Fibroblast of lung (primary cell): ENCODE results near the gene CCNJL. TPM values are rescaled to one million over a fixed set of nuclear protein-coding genes. Genes with fewer than 3 reads are reported as not detected.

ENCODE experiments used
- DNase-seq, 2 donors: peaks; one replicate each; pipeline versions ENCODE4 v3.0.0 to v3.0.0-alpha.2; 2010; ENCODE audit warnings: low read depth in 2 of 2
- H2AFZ ChIP-seq: 2 replicates; pipeline ENCODE4 v1.5.1; 2012; ENCODE audit warnings: low read length, control low read depth, inconsistent platforms
- H3K27ac ChIP-seq: 2 replicates; pipeline ENCODE4 v1.5.1; 2011; ENCODE audit warnings: low read length, control low read depth; ENCODE audit not compliant: insufficient read depth
- H3K27me3 ChIP-seq: 2 replicates; pipeline ENCODE4 v1.5.1; 2011; ENCODE audit warnings: mild to moderate bottlenecking, low read length; ENCODE audit not compliant: control insufficient read depth, insufficient read depth
- H3K36me3 ChIP-seq: 2 replicates; pipeline ENCODE4 v1.5.1; 2011; ENCODE audit warnings: low read length; ENCODE audit not compliant: control insufficient read depth, insufficient read depth
- H3K4me1 ChIP-seq: 2 replicates; pipeline ENCODE4 v1.5.1; 2011; ENCODE audit warnings: low read length; ENCODE audit not compliant: control insufficient read depth, insufficient read depth; ENCODE audit errors: extremely low read depth
- H3K4me2 ChIP-seq: 2 replicates; pipeline ENCODE4 v1.5.1; 2011; ENCODE audit warnings: low read length, control low read depth; ENCODE audit not compliant: insufficient read depth; ENCODE audit errors: extremely low read depth
- H3K4me3 ChIP-seq, 4 experiments: fragments of 200-600 bp in 1 of 4; sonication (generic) in 1 of 4; replicated peaks in 1 of 4; 2 replicates each; pipeline ENCODE4 v1.5.1; 2011 to 2016; ENCODE audit warnings: low read length in 4 of 4, low read depth in 3 of 4, mild to moderate bottlenecking in 3 of 4, control low read depth in 2 of 4, inconsistent platforms in 1 of 4, mixed read lengths in 1 of 4; ENCODE audit not compliant: insufficient read depth in 1 of 4; ENCODE audit errors: control extremely low read depth in 1 of 4
- H3K79me2 ChIP-seq: 2 replicates; pipeline ENCODE4 v1.5.1; 2012; ENCODE audit warnings: mild to moderate bottlenecking, low read length, inconsistent platforms; ENCODE audit not compliant: control insufficient read depth, insufficient read depth
- H3K9ac ChIP-seq: 2 replicates; pipeline ENCODE4 v1.5.1; 2011; ENCODE audit warnings: mild to moderate bottlenecking, low read length, control low read depth; ENCODE audit not compliant: insufficient read depth
- H3K9me3 ChIP-seq: 2 replicates; pipeline ENCODE4 v1.5.1; 2012; ENCODE audit warnings: low read depth, low read length; ENCODE audit not compliant: control insufficient read depth, insufficient read depth
- H4K20me1 ChIP-seq: 2 replicates; pipeline ENCODE4 v1.5.1; 2011; ENCODE audit warnings: low read length; ENCODE audit not compliant: control insufficient read depth, insufficient read depth; ENCODE audit errors: extremely low read depth
- CTCF ChIP-seq, 2 donors: IDR thresholded peaks in 1 of 2; conservative IDR thresholded peaks in 1 of 2; 1 replicate in 1 of 2; 2 replicates in 1 of 2; pipeline ENCODE4 v1.5.1; 2011 to 2012; ENCODE audit warnings: low read length in 2 of 2, control low read depth in 1 of 2, inconsistent platforms in 1 of 2, low read depth in 1 of 2, mild to moderate bottlenecking in 1 of 2
- EZH2 ChIP-seq: IDR thresholded peaks from 2 replicates; pipeline ENCODE4 v1.5.1; 2012; ENCODE audit warnings: low read length, control low read depth, mild to moderate bottlenecking; ENCODE audit errors: missing control alignments
- polyA plus RNA-seq, 2 donors: library from polyadenylated mRNA; depleted of rRNA in 1 of 2; stranded (reverse) in 1 of 2; unstranded in 1 of 2; fragments of >200 nt; gene quantifications; 2 replicates each; pipeline ENCODE4 v1.2.1, GENCODE V29; 2011 to 2012; ENCODE audit warnings: missing spikeins in 1 of 2
- total RNA-seq: library from RNA; depleted of rRNA; stranded (reverse); fragments of >200 nt; gene quantifications from 2 replicates; pipeline ENCODE4 v1.2.1, GENCODE V29; 2014

Gene CCNJL
- total and polyA plus RNA-seq, 2 donors (not counting 1 experiment from before 2014, with no cell fraction given): 0.73 TPM; not detected in 1

GRCh38 chr5:160272264-160272663, 40.1 kb downstream of the CCNJL start:
- Histone ChIP-seq H4K20me1 (no peaks in the 10 kb centered on the region), H2AFZ (no peak overlapping the region), H3K4me1 (peaks cover 6% of the 10 kb centered on the region), H3K4me3 (no peak overlapping the region), H3K27ac (no peak overlapping the region), H3K36me3 (no peaks in the 10 kb centered on the region), H3K4me2 (no peak overlapping the region), H3K9me3 (no peaks in the 10 kb centered on the region), H3K9ac (no peak overlapping the region), H3K79me2 (no peaks in the 10 kb centered on the region), H3K27me3 (no peaks in the 10 kb centered on the region)
- TF ChIP-seq EZH2: no peak
- no peak for TF ChIP-seq CTCF (conservative IDR thresholded peaks at IDR 0.05 in 1 of 2, IDR thresholded peaks at IDR 0.05 in 1 of 2; ENCODE audit: low read depth in 1 of 2, low read length in 2 of 2)
- DNase-seq: no peak

- DNase-seq: no peak
- Histone ChIP-seq H3K4me1 (peaks cover 6% of the 10 kb centered on the region), H3K27ac (no peak overlapping the region), H3K4me2 (no peak overlapping the region), H3K4me3 (no peak overlapping the region), H3K9me3 (no peaks in the 10 kb centered on the region), H3K36me3 (no peaks in the 10 kb centered on the region), H3K27me3 (no peaks in the 10 kb centered on the region), H3K79me2 (no peaks in the 10 kb centered on the region), H2AFZ (no peak overlapping the region), H4K20me1 (no peaks in the 10 kb centered on the region), H3K9ac (no peak overlapping the region)
- TF ChIP-seq EZH2: no peak
- TF ChIP-seq CTCF (conservative IDR thresholded peaks at IDR 0.05 in 1 of 2, IDR thresholded peaks at IDR 0.05 in 1 of 2; ENCODE audit: low read depth in 1 of 2, low read length in 2 of 2): no peak
Observed at GRCh38 chr5:160271836-160272235, 40.5 kb downstream of the CCNJL start.

GRCh38 chr5:160271396-160271795, 41.0 kb downstream of the CCNJL start:
- Histone ChIP-seq H3K4me3 (no peak overlapping the region), H3K4me2 (no peak overlapping the region), H3K27me3 (no peaks in the 10 kb centered on the region), H2AFZ (peak overlapping the region; percentile 17), H3K79me2 (no peaks in the 10 kb centered on the region), H3K27ac (no peak overlapping the region), H3K9ac (no peak overlapping the region), H3K4me1 (peaks cover 6% of the 10 kb centered on the region), H4K20me1 (no peaks in the 10 kb centered on the region), H3K9me3 (no peaks in the 10 kb centered on the region), H3K36me3 (no peaks in the 10 kb centered on the region)
- DNase-seq: no peak
- TF ChIP-seq CTCF (conservative IDR thresholded peaks at IDR 0.05 in 1 of 2, IDR thresholded peaks at IDR 0.05 in 1 of 2; ENCODE audit: low read depth in 1 of 2, low read length in 2 of 2): no peak
- no peak for TF ChIP-seq EZH2
